Renal pelvis (tissue), 4 donors: ENCODE measurements around the gene GMPR. TPM values are rescaled to one million over a fixed set of nuclear protein-coding genes. Genes with fewer than 3 reads are reported as not detected.
A peak's percentile ranks its signal among the peaks of the same experiment; 100 is the strongest.

Experiments
- DNase-seq: peaks from one replicate; pipeline ENCODE4 v3.0.0-alpha.2; 2013
- polyA plus RNA-seq, 3 donors: library from polyadenylated mRNA; unstranded; fragments of 120-200 nt; gene quantifications; one replicate each; pipeline ENCODE4 v1.2.1, GENCODE V29; 2013; ENCODE audit not compliant: insufficient read length in 3 of 3

Gene GMPR
- polyA plus RNA-seq, 3 donors, result 9.8 to 11.9 (median 10.8) TPM

- peak; percentile 83 for DNase-seq
Observed at GRCh38 chr6:16322666-16323312, 84.4 kb downstream of the GMPR start.

GRCh38 chr6:16324184-16324583 lies 85.8 kb downstream of the GMPR start:
- no peak for DNase-seq

GRCh38 chr6:16324606-16325225 lies 86.3 kb downstream of the GMPR start:
- DNase-seq, result no peak

GRCh38 chr6:16326531-16326930 lies 88.1 kb downstream of the GMPR start:
- no peak for DNase-seq

GRCh38 chr6:16326971-16327776 lies 88.8 kb downstream of the GMPR start:
- DNase-seq, result no peak

- no peak for DNase-seq
Observed at GRCh38 chr6:16327777-16328325, 89.5 kb downstream of the GMPR start.

GRCh38 chr6:16329233-16329632 lies 90.8 kb downstream of the GMPR start:
- DNase-seq, result no peak

GRCh38 chr6:16331384-16332174 lies 93.2 kb downstream of the GMPR start:
- DNase-seq, result no peak

- peak; percentile 85 for DNase-seq
Observed at GRCh38 chr6:16332175-16332542, 93.8 kb downstream of the GMPR start.

GRCh38 chr6:16333580-16333979 lies 95.2 kb downstream of the GMPR start:
- DNase-seq, result no peak

GRCh38 chr6:16334671-16335070 lies 96.3 kb downstream of the GMPR start:
- DNase-seq, result no peak

- DNase-seq, result no peak
Observed at GRCh38 chr6:16335176-16335575, 96.8 kb downstream of the GMPR start.

- no peak for DNase-seq
Observed at GRCh38 chr6:16336056-16336818, 97.8 kb downstream of the GMPR start.

- DNase-seq, result no peak
Observed at GRCh38 chr6:16336911-16337294, 98.5 kb downstream of the GMPR start.

- DNase-seq, result peak; percentile 84
Observed at GRCh38 chr6:16337295-16337975, 99.0 kb downstream of the GMPR start.

GRCh38 chr6:16338577-16339264 lies 100.3 kb downstream of the GMPR start:
- no peak for DNase-seq

GRCh38 chr6:16339265-16339587 lies 100.8 kb downstream of the GMPR start:
- DNase-seq, result no peak

GRCh38 chr6:16343593-16343992 lies 105.2 kb downstream of the GMPR start:
- no peak for DNase-seq

- DNase-seq, result no peak
Observed at GRCh38 chr6:16344756-16345155, 106.4 kb downstream of the GMPR start.
